BLaER1 treated with 17β-estradiol and CSF1 and Interleukin-3, amounts not matched to agents 10 nM and 100 nM (cell line): ENCODE results near the gene CABP5.

Experiments used
- H3K27ac ChIP-seq, 11 experiments: shearing (Covaris generic); formaldehyde crosslinking; 2 replicates each; pipeline ENCODE4 v1.8.1; 2022
- H3K27me3 ChIP-seq, 11 experiments: shearing (Covaris generic); formaldehyde crosslinking; 2 replicates each; pipeline ENCODE4 v1.8.1; 2022
- H3K36me3 ChIP-seq, 11 experiments: shearing (Covaris generic); formaldehyde crosslinking; 2 replicates each; pipeline ENCODE4 v1.8.1; 2022
- H3K4me1 ChIP-seq, 10 experiments: shearing (Covaris generic); formaldehyde crosslinking; 2 replicates each; pipeline ENCODE4 v1.8.1; 2022
- H3K4me2 ChIP-seq, 11 experiments: shearing (Covaris generic); formaldehyde crosslinking; 2 replicates each; pipeline ENCODE4 v1.8.1; 2022
- H3K4me3 ChIP-seq, 10 experiments: shearing (Covaris generic); formaldehyde crosslinking; 2 replicates each; pipeline ENCODE4 v1.8.1; 2022
- H3K9ac ChIP-seq, 11 experiments: shearing (Covaris generic); formaldehyde crosslinking; 2 replicates each; pipeline ENCODE4 v1.8.1; 2022
- H3K9me3 ChIP-seq, 11 experiments: shearing (Covaris generic); formaldehyde crosslinking; replicated peaks in 1 of 11; 2 replicates each; pipeline ENCODE4 v1.8.1; 2022
- H4K20me1 ChIP-seq, 11 experiments: shearing (Covaris generic); formaldehyde crosslinking; 2 replicates each; pipeline ENCODE4 v1.8.1; 2022
- Cebpa-rat ChIP-seq, 11 experiments: shearing (Covaris generic); IDR thresholded peaks; 2 replicates each; pipeline ENCODE4 v1.8.1; 2022

The CABP5 gene

DNA sequence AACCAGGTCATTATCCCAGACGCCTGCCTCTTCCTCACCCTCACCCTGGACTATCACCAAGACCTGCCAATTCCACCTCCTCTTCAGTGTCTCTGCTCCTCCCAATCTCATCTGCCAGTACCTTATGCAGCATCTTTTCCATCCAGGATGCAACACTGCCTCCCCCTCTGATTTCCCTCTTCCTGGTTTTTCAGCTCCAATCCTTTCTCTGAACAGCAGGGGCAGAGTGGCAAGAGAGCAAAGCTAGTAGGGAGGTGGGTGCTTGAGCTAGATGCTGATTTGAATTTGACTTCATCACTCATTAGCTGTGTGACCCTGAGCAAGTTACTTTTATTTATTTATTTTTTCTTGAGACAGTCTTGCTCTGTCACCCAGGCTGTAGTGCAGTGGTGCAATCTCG, 25.6 kb upstream of the CABP5 start:
- Histone ChIP-seq H3K9ac (no peak overlapping the region), H3K4me2 (no peak overlapping the region), H3K27me3 (no peaks in the 10 kb centered on the region), H3K4me3 (no peak overlapping the region), H3K36me3 (peaks cover 0 to 16% (median 0%) of the 10 kb centered on the region in 11 experiments; a peak in 4 of 22 replicates), H4K20me1 (no peaks in the 10 kb centered on the region), H3K9me3 (peaks cover 0 to 5% (median 0%) of the 10 kb centered on the region in 11 experiments; a peak in 4 of 22 replicates), H3K4me1 (peaks cover 0 to 3% (median 0%) of the 10 kb centered on the region in 10 experiments; a peak in 1 of 20 replicates), H3K27ac (no peak overlapping the region)
- no peak for TF ChIP-seq Cebpa-rat (IDR thresholded peaks at IDR 0.05)

DNA sequence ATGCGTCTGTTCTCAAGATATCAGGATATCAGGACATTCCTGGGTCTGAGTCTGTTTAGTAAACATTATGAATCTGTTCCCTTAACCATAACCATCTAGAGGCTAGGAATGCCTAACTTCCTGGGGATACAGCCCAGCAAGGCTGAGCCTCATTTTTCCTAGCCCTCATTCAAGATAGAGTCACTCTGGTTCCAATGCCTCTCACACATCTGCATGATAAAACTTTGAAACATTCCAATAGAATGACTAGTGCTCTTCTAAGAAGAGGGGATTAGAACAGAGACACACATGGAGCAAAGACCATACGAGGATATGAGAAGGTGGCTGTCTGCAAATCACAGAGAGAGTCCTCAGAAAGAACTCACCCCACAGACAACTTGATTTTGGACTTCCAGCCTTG, 20.6 kb upstream of the CABP5 start:
- no peak overlapping the region for H3K9ac ChIP-seq
- H3K9me3 ChIP-seq = peaks cover 0 to 9% (median 0%) of the 10 kb centered on the region in 11 experiments; a peak in 2 of 22 replicates
- no peaks in the 10 kb centered on the region for H4K20me1 ChIP-seq
- H3K27me3 ChIP-seq = no peaks in the 10 kb centered on the region
- TF ChIP-seq Cebpa-rat (IDR thresholded peaks at IDR 0.05) = no peak
- no peak overlapping the region for H3K27ac ChIP-seq
- H3K4me1 ChIP-seq = peaks cover 0 to 3% (median 0%) of the 10 kb centered on the region in 10 experiments; a peak in 1 of 20 replicates
- H3K4me2 ChIP-seq = no peak overlapping the region
- no peak overlapping the region for H3K4me3 ChIP-seq
- peaks cover 0 to 17% (median 0%) of the 10 kb centered on the region in 11 experiments; a peak in 1 of 22 replicates for H3K36me3 ChIP-seq

DNA sequence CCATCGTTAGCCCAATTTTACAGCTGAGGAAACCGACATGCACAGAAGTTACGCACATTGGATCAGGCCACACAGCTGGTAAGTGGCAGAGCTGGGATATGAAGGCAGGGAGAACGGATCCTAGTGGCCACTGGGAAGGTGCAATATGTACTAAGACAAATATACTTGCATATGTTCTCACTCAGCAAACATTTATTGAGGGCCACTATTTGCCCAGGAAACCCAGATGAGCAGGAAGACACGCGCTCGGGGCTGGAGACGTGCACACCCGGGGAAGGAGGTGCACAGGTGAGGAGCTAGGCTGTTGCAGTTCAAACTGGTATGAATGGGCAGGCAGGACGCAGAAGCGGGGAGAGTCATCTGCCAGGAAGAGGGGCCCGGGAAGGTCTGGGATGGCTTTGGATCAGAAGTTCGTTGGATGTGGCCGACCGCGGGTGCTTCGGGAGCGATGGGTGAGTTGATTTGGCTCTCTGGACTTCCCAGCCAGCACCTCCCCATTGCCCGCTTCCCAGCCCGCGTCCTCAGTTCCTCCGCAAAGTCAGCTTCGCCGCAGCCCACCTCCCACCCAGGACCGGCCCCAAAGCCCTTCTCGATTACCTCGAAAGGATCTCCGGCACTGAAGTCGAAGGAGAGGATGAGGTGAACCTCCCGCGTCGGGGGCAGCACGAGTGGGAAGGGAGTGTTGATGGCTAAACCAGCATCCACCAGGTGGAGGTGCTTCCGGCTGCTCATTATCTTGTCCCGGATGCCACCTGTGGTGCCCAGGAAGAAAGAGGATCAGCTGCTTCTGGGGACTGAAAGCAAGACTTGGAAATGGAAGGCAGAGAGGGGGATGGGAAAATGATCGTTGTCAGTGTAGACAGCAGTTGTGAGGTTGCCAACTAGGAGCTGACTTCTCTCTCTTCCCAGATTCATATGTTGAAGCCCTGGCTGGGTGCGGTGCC, 17.8 kb upstream of the CABP5 start:
- TF ChIP-seq Cebpa-rat (IDR thresholded peaks at IDR 0.05) = no peak
- H3K27ac ChIP-seq = no peak overlapping the region
- H3K27me3 ChIP-seq = no peaks in the 10 kb centered on the region
- H3K9me3 ChIP-seq = peaks cover 0 to 9% (median 0%) of the 10 kb centered on the region in 11 experiments; a peak in 2 of 22 replicates
- H3K4me1 ChIP-seq = peaks cover 0 to 11% (median 0%) of the 10 kb centered on the region in 10 experiments; a peak in 4 of 20 replicates
- H4K20me1 ChIP-seq = no peaks in the 10 kb centered on the region
- H3K36me3 ChIP-seq = peaks cover 0 to 10% (median 0%) of the 10 kb centered on the region in 11 experiments; a peak in 1 of 22 replicates
- H3K9ac ChIP-seq = no peak overlapping the region
- no peak overlapping the region for H3K4me2 ChIP-seq
- H3K4me3 ChIP-seq = no peak overlapping the region

DNA sequence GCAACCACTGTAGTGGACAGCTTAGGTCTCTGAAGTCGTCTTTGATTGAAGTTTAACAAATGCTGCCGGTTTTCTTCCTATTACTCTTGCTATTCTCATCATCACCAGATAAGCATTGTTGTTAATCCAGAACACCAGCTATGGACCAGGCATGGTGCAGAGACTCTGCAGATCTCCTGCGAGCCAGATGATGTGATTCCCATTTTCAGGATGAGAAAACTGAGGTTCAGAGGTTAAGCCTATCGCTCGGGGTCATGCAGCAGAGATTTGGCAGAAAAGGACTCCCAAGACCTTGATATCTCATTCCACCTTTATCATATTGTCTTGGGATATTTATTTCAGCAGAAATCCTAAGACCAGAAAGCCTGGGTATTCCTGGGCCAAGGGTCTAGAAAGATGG, 16.5 kb upstream of the CABP5 start:
- H3K27ac ChIP-seq = no peak overlapping the region
- H3K9ac ChIP-seq = no peak overlapping the region
- TF ChIP-seq Cebpa-rat (IDR thresholded peaks at IDR 0.05) = no peak
- H3K4me1 ChIP-seq = peaks cover 0 to 12% (median 0%) of the 10 kb centered on the region in 10 experiments; a peak in 4 of 20 replicates
- H4K20me1 ChIP-seq = no peaks in the 10 kb centered on the region
- H3K27me3 ChIP-seq = no peaks in the 10 kb centered on the region
- no peak overlapping the region for H3K4me3 ChIP-seq
- peaks cover 0 to 9% (median 0%) of the 10 kb centered on the region in 11 experiments; a peak in 1 of 22 replicates for H3K9me3 ChIP-seq
- H3K4me2 ChIP-seq = no peak overlapping the region
- peaks cover 0 to 5% (median 0%) of the 10 kb centered on the region in 11 experiments; a peak in 1 of 22 replicates for H3K36me3 ChIP-seq

DNA sequence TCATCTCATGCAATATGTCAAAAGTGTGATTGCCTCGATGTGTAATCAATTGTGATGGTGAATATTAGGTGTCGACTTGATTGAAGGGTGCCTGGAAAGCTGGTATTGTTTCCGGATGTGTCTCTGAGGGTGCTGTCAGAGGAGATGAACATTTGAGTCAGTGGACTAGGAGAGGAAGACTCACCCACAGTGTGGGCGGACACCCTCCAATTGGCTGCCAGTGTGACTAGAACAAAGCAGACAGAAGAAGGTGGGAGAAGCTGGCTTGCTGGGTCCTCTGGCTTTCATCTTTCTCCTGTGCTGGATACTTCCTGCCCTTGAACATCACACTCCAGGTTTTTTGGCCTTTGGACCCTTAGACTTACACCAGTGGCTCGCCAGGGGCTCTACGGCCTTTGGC, 15.5 kb upstream of the CABP5 start:
- Histone ChIP-seq H3K27me3 (no peaks in the 10 kb centered on the region), H3K27ac (no peak overlapping the region), H3K4me2 (no peak overlapping the region), H3K36me3 (peaks cover 0 to 11% (median 0%) of the 10 kb centered on the region in 11 experiments; a peak in 1 of 22 replicates), H3K9ac (no peak overlapping the region), H3K4me3 (no peak overlapping the region), H3K4me1 (peaks cover 0 to 12% (median 0%) of the 10 kb centered on the region in 10 experiments; a peak in 3 of 20 replicates), H3K9me3 (peaks cover 0 to 8% (median 3%) of the 10 kb centered on the region in 11 experiments; a peak in 9 of 22 replicates), H4K20me1 (no peaks in the 10 kb centered on the region)
- TF ChIP-seq Cebpa-rat (IDR thresholded peaks at IDR 0.05) = no peak

DNA sequence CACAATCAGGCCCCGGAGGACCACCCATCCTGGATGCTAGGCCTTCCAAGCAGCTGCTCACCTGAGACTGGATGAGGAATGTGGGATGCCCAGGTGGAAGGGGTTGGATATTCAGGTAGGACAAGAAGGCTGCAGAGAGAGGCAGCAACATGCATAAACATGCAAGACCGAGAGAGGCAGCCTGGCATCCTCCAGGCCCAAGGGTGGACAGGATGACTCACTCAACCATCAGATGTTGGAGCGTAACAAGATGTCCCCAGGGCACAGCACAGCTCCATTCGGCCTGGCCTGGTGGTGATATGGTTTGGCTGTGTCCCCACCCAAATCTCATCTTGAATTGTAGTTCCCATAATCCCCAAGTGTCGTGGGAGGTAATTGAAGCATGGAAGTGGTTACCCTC, 10.0 kb upstream of the CABP5 start:
- no peak for TF ChIP-seq Cebpa-rat (IDR thresholded peaks at IDR 0.05)
- no peaks in the 10 kb centered on the region for H4K20me1 ChIP-seq
- peaks cover 0 to 12% (median 0%) of the 10 kb centered on the region in 10 experiments; a peak in 3 of 20 replicates for H3K4me1 ChIP-seq
- no peak overlapping the region for H3K4me2 ChIP-seq
- no peak overlapping the region for H3K4me3 ChIP-seq
- H3K27me3 ChIP-seq = no peaks in the 10 kb centered on the region
- no peak overlapping the region for H3K9ac ChIP-seq
- peaks cover 8 to 45% (median 35%) of the 10 kb centered on the region in 11 experiments; a peak in 20 of 22 replicates for H3K9me3 ChIP-seq
- peaks cover 0 to 10% (median 0%) of the 10 kb centered on the region in 11 experiments; a peak in 1 of 22 replicates for H3K36me3 ChIP-seq
- H3K27ac ChIP-seq = no peak overlapping the region

DNA sequence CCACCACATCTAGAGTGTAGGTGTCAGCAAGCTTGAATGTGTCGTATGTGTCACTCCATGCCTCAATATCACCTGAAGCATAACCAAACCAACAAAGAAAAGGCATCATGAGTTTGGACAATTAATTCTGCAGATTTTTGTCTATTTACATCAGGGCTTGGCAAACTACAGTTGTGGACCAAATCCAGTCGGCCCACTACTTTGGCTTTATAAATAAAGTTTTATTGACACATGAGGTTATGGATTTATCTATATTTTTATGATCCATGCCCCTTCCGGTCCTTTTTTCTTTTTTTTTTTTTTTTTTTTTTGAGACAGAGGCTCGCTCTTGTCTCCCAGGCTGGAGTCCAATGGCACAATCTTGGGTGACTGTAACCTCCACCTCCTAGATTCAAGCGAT, 9.2 kb upstream of the CABP5 start:
- Histone ChIP-seq H3K9ac (no peak overlapping the region), H3K4me3 (no peak overlapping the region), H3K4me2 (no peak overlapping the region), H4K20me1 (no peaks in the 10 kb centered on the region), H3K36me3 (peaks cover 0 to 10% (median 0%) of the 10 kb centered on the region in 11 experiments; a peak in 1 of 22 replicates), H3K27ac (no peak overlapping the region), H3K27me3 (no peaks in the 10 kb centered on the region), H3K9me3 (peaks cover 8 to 45% (median 35%) of the 10 kb centered on the region in 11 experiments; a peak in 20 of 22 replicates), H3K4me1 (peaks cover 0 to 12% (median 0%) of the 10 kb centered on the region in 10 experiments; a peak in 3 of 20 replicates)
- no peak for TF ChIP-seq Cebpa-rat (IDR thresholded peaks at IDR 0.05)

DNA sequence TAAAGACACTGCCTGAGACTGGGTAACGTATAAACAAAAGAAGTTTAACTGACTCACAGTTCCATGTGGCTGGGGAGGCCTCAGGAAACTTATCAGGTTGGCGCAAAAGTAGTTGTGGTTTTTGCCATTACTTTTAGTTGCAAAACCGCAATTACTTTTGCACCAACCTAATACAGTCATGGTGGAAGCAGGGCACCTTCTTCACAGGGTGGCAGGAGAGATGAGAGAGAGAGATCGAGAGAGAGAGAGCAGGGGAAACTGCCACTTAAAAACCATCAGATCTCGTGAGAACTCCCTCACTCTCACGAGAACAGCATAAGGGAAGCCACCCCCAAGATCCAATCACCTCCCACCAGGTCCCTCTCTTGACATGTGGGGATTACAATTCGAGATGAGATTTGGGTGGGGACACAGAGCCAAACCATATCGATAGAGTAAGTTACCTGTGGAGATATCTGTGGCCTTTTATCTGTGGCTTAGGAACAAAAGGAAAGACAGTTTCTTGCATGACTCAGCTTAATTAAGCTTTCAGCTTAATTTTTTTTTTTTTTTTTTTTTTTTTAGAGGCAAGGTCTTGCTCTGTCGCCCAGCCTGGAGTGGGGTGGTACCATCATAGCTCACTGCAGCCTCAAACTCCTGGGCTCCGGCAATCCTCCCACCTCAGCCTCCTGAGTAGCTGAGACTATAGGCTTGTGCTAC, 7.6 kb upstream of the CABP5 start:
- no peak overlapping the region for H3K27ac ChIP-seq
- peaks cover 0 to 10% (median 0%) of the 10 kb centered on the region in 11 experiments; a peak in 1 of 22 replicates for H3K36me3 ChIP-seq
- TF ChIP-seq Cebpa-rat (IDR thresholded peaks at IDR 0.05) = no peak
- H3K4me2 ChIP-seq = no peak overlapping the region
- no peak overlapping the region for H3K4me3 ChIP-seq
- H3K9ac ChIP-seq = no peak overlapping the region
- H3K9me3 ChIP-seq = peaks cover 8 to 45% (median 35%) of the 10 kb centered on the region in 11 experiments; a peak in 20 of 22 replicates
- H4K20me1 ChIP-seq = no peaks in the 10 kb centered on the region
- no peaks in the 10 kb centered on the region for H3K27me3 ChIP-seq
- H3K4me1 ChIP-seq = no peaks in the 10 kb centered on the region
